Neural cell (in vitro differentiated cells): Measurements from ENCODE around the gene FMNL1.

ENCODE experiments used
- CTCF ChIP-seq: fragments of 450-650 bp; IDR thresholded peaks from 2 replicates; pipeline ENCODE4 v1.5.1; 2014; ENCODE audit warnings: antibody characterized with exemption, mild to moderate bottlenecking, moderate library complexity; ENCODE audit not compliant: poor library complexity, severe bottlenecking
- EP300 ChIP-seq: fragments of 450-650 bp; conservative IDR thresholded peaks from 2 replicates; pipeline ENCODE4 v1.6.1; 2014; ENCODE audit warnings: antibody characterized with exemption, mild to moderate bottlenecking, moderate library complexity; ENCODE audit not compliant: poor library complexity, severe bottlenecking
- EZH2 ChIP-seq: fragments of 200-600, 300-800 bp; shearing (Covaris generic), sonication (generic); IDR thresholded peaks from 2 replicates; pipeline ENCODE4 v1.6.1; 2014; ENCODE audit warnings: antibody characterized with exemption, low read length, borderline replicate concordance, mild to moderate bottlenecking; ENCODE audit not compliant: insufficient read depth, poor library complexity, severe bottlenecking
- MXI1 ChIP-seq: fragments of 450-650 bp; conservative IDR thresholded peaks from 2 replicates; pipeline ENCODE4 v1.6.1; 2014; ENCODE audit warnings: antibody characterized with exemption, mild to moderate bottlenecking; ENCODE audit not compliant: poor library complexity, severe bottlenecking
- POLR2AphosphoS5 ChIP-seq: IDR thresholded peaks from 2 replicates; pipeline ENCODE4 v1.6.1; 2012
- RAD21 ChIP-seq: fragments of 450-650 bp; conservative IDR thresholded peaks from 2 replicates; pipeline ENCODE4 v1.6.1; 2014; ENCODE audit warnings: antibody characterized with exemption, mild to moderate bottlenecking, moderate library complexity

DNA sequence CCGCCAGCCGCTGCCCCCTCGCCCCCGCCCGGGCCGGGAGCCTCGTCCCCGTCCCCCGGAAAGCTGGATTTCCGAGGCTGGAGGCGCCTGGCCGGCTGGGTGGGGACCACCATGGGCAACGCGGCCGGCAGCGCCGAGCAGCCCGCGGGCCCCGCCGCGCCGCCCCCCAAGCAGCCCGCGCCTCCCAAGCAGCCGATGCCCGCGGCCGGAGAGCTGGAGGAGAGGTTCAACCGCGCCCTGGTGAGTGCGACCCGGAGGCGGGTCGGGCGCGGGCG is 266 bp downstream of the FMNL1 start:
- TF ChIP-seq CTCF (no peak), EZH2 (no peak), POLR2AphosphoS5 (no peak), EP300 (no peak), RAD21 (no peak), MXI1 (no peak)
